HEK293 (cell line): Measurements from ENCODE around the gene ZGLP1.

ENCODE experiments used
- CTCF ChIA-PET: fragments of 350-600 bp; formaldehyde crosslinking; extraction: SDS; loops from one replicate; lab custom pipeline; 2021; ENCODE audit warnings: antibody characterized with exemption; lab: Yijun Ruan, JAX
- POLR2A ChIA-PET: fragments of 300-600 bp; formaldehyde crosslinking; extraction: SDS; loops from one replicate; lab custom pipeline; 2020; ENCODE audit warnings: antibody characterized with exemption, inconsistent platforms; lab: Yijun Ruan, JAX
- H3K27ac ChIP-seq: fragments of 200-500 bp; sonication (Bioruptor generic); 2 replicates; pipeline ENCODE4 v1.5.1; 2014; ENCODE audit warnings: low read depth, low read length, control low read depth, inconsistent platforms; ENCODE audit errors: extremely low read depth
- H3K36me3 ChIP-seq, 2 experiments: fragments of 200-500 bp in 1 of 2; sonication (Bioruptor generic) in 1 of 2; 1 replicate in 1 of 2; 2 replicates in 1 of 2; pipeline ENCODE4 v1.5.1; 2014 to 2017; ENCODE audit warnings: inconsistent platforms in 2 of 2, low read length in 2 of 2; ENCODE audit not compliant: control insufficient read depth in 2 of 2, insufficient read depth in 1 of 2
- H3K4me1 ChIP-seq: fragments of 200-500 bp; sonication (Bioruptor generic); 2 replicates; pipeline ENCODE4 v1.5.1; 2014; ENCODE audit warnings: mild to moderate bottlenecking, low read length, inconsistent platforms; ENCODE audit not compliant: control insufficient read depth, insufficient read depth
- H3K4me3 ChIP-seq: 2 replicates; pipeline ENCODE4 v1.5.1; 2011; ENCODE audit warnings: low read depth, mild to moderate bottlenecking, control low read depth, low read length, moderate library complexity
- H3K9me3 ChIP-seq: fragments of 200-500 bp; sonication (Bioruptor generic); 2 replicates; pipeline ENCODE4 v1.5.1; 2014; ENCODE audit warnings: low read depth, low read length, inconsistent platforms; ENCODE audit not compliant: control insufficient read depth, insufficient read depth
- BCL11A ChIP-seq: fragments of 450-650 bp; formaldehyde crosslinking; IDR thresholded peaks from 2 replicates; pipeline ENCODE4 v1.5.1; 2016; ENCODE audit warnings: low read depth, missing biosample characterization, missing genetic modification characterization
- HOXA7 ChIP-seq: sonication (generic); formaldehyde crosslinking; IDR thresholded peaks from 2 replicates; pipeline ENCODE4 v1.8.1; 2022; ENCODE audit warnings: missing genetic modification reagents, borderline replicate concordance
- KLF1 ChIP-seq: fragments of 450-650 bp; formaldehyde crosslinking; IDR thresholded peaks from 2 replicates; pipeline ENCODE4 v1.5.1; 2016; ENCODE audit warnings: missing biosample characterization, missing genetic modification characterization
- TCF7L2 ChIP-seq: IDR thresholded peaks from 2 replicates; pipeline ENCODE4 v1.6.1; 2011; ENCODE audit warnings: low read depth, mild to moderate bottlenecking, inconsistent platforms, low read length, moderate library complexity, borderline replicate concordance
- ZIC2 ChIP-seq: fragments of 450-650 bp; formaldehyde crosslinking; IDR thresholded peaks from 2 replicates; pipeline ENCODE4 v1.5.1; 2016; ENCODE audit warnings: missing biosample characterization, missing genetic modification characterization
- ZNF132 ChIP-seq: fragments of 450-650 bp; formaldehyde crosslinking; IDR thresholded peaks from 2 replicates; pipeline ENCODE4 v1.5.1; 2017; ENCODE audit warnings: missing biosample characterization, missing genetic modification characterization, borderline replicate concordance
- ZNF202 ChIP-seq: fragments of 450-650 bp; formaldehyde crosslinking; IDR thresholded peaks from 2 replicates; pipeline ENCODE4 v1.5.1; 2016; ENCODE audit warnings: missing biosample characterization, missing genetic modification characterization, borderline replicate concordance
- ZNF292 ChIP-seq: fragments of 450-650 bp; formaldehyde crosslinking; IDR thresholded peaks from 2 replicates; pipeline ENCODE4 v1.5.1; 2016; ENCODE audit warnings: low read depth, missing biosample characterization, missing genetic modification characterization, borderline replicate concordance
- ZNF423 ChIP-seq: fragments of 450-650 bp; formaldehyde crosslinking; IDR thresholded peaks from 2 replicates; pipeline ENCODE4 v1.5.1; 2016; ENCODE audit warnings: missing biosample characterization, missing genetic modification characterization
- ZNF433 ChIP-seq: fragments of 450-650 bp; formaldehyde crosslinking; IDR thresholded peaks from 2 replicates; pipeline ENCODE4 v1.5.1; 2016; ENCODE audit warnings: missing biosample characterization, missing genetic modification characterization, low read depth
- ZNF501 ChIP-seq: fragments of 450-650 bp; formaldehyde crosslinking; IDR thresholded peaks from 2 replicates; pipeline ENCODE4 v1.5.1; 2016; ENCODE audit warnings: missing biosample characterization, missing genetic modification characterization
- ZNF561 ChIP-seq: fragments of 450-650 bp; IDR thresholded peaks from 2 replicates; pipeline ENCODE4 v1.5.1; 2018; ENCODE audit warnings: missing biosample characterization, missing genetic modification characterization, borderline replicate concordance
- ZNF585B ChIP-seq: fragments of 450-650 bp; formaldehyde crosslinking; IDR thresholded peaks from 2 replicates; pipeline ENCODE4 v1.5.1; 2016; ENCODE audit warnings: missing biosample characterization, missing genetic modification characterization
- ZNF624 ChIP-seq: fragments of 450-650 bp; formaldehyde crosslinking; IDR thresholded peaks from 2 replicates; pipeline ENCODE4 v1.5.1; 2017; ENCODE audit warnings: missing biosample characterization, missing genetic modification characterization
- TF ChIP-seq, protein P1 (sequence below): fragments of 450-650 bp; formaldehyde crosslinking; IDR thresholded peaks from 2 replicates; pipeline ENCODE4; 2016; ENCODE audit warnings: missing biosample characterization, missing genetic modification characterization
- TF ChIP-seq, protein P2 (sequence below): fragments of 450-650 bp; formaldehyde crosslinking; IDR thresholded peaks from 2 replicates; pipeline ENCODE4 v1.5.1; 2016; ENCODE audit warnings: missing biosample characterization, missing genetic modification characterization
- TF ChIP-seq, protein P3 (sequence below): fragments of 450-650 bp; formaldehyde crosslinking; IDR thresholded peaks from 2 replicates; pipeline ENCODE4 v1.5.1; 2016; ENCODE audit warnings: missing biosample characterization, missing genetic modification characterization
- TF ChIP-seq, protein P4 (sequence below): fragments of 450-650 bp; formaldehyde crosslinking; IDR thresholded peaks from 2 replicates; pipeline ENCODE4 v1.5.1; 2017; ENCODE audit warnings: missing biosample characterization, missing genetic modification characterization
- TF ChIP-seq, protein P5 (sequence below): fragments of 450-650 bp; formaldehyde crosslinking; IDR thresholded peaks from 2 replicates; pipeline ENCODE4 v1.5.1; 2017; ENCODE audit warnings: missing biosample characterization, missing genetic modification characterization
- TF ChIP-seq, protein P6 (sequence below): fragments of 450-650 bp; formaldehyde crosslinking; IDR thresholded peaks from 2 replicates; pipeline ENCODE4 v1.5.1; 2016; ENCODE audit warnings: missing biosample characterization, missing genetic modification characterization

The ZGLP1 gene

DNA sequence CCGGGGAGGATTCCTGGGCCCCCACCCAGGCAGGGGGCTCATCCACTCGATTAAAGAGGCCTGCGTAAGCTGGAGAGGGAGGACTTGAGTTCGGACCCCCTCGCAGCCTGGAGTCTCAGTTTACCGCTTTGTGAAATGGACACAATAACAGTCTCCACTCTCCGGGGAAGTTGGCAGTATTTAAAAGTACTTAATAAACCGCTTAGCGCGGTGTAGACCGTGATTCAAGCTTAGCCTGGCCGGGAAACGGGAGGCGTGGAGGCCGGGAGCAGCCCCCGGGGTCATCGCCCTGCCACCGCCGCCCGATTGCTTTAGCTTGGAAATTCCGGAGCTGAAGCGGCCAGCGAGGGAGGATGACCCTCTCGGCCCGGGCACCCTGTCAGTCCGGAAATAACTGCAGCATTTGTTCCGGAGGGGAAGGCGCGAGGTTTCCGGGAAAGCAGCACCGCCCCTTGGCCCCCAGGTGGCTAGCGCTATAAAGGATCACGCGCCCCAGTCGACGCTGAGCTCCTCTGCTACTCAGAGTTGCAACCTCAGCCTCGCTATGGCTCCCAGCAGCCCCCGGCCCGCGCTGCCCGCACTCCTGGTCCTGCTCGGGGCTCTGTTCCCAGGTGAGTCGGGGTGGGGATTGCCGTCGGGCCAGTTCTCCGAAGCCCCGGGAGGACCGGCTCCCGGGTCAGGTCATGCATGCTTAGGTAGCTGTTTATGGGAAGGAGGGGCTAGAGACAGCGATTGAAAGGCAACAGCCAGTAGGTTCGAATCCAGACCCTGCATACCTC lies 38.8 kb downstream of the ZGLP1 start, which contains the start of gene ICAM1:
Gene ICAM1, plus strand, starts transcription at position 505 of the 779 bp plus-strand sequence. Its CDS starts 40 bp downstream, at position 545.
- H3K4me3 ChIP-seq, result no peak within 1 kb of the TSS
- POLR2A ChIA-PET, result interaction anchor here (0.5 to 2.5 kb wide), 11 partner anchors 12 to 281 kb away, joined by 3 to 17 read pairs (median 5); partner anchors contain the start of genes FDX2, ICAM5 and TYK2
- CTCF ChIA-PET, result interaction anchor here (0.5 to 9.2 kb wide), 18 partner anchors 9 to 485 kb away, joined by 3 to 170 read pairs (median 4); partner anchors contain the start of genes ICAM5 and TYK2

DNA sequence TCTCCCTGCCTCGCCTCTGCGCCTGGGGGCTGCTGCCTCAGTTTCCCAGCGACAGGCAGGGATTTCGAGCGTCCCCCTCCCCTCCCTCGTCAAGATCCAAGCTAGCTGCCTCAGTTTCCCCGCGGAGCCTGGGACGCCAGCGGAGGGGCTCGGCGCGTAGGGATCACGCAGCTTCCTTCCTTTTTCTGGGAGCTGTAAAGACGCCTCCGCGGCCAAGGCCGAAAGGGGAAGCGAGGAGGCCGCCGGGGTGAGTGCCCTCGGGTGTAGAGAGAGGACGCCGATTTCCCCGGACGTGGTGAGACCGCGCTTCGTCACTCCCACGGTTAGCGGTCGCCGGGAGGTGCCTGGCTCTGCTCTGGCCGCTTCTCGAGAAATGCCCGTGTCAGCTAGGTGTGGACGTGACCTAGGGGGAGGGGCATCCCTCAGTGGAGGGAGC lies 39.4 kb downstream of the ZGLP1 start:
- TF ChIP-seq ZNF423 (tag by site-specific recombination) (no peak), ZNF501 (tag by site-specific recombination) (no peak), ZNF202 (no peak), ZNF624 (tag by site-specific recombination) (no peak), KLF1 (tag by site-specific recombination) (no peak), ZNF561 (tag by site-specific recombination) (no peak), ZNF585B (tag by site-specific recombination) (no peak), ZNF292 (tag by site-specific recombination) (no peak), HOXA7 (no peak), ZNF433 (tag by site-specific recombination) (no peak), TCF7L2 (no peak), ZNF132 (tag by site-specific recombination) (no peak), BCL11A (tag by site-specific recombination) (no peak), ZIC2 (tag by site-specific recombination) (no peak)
- TF ChIP-seq, protein P1, sequence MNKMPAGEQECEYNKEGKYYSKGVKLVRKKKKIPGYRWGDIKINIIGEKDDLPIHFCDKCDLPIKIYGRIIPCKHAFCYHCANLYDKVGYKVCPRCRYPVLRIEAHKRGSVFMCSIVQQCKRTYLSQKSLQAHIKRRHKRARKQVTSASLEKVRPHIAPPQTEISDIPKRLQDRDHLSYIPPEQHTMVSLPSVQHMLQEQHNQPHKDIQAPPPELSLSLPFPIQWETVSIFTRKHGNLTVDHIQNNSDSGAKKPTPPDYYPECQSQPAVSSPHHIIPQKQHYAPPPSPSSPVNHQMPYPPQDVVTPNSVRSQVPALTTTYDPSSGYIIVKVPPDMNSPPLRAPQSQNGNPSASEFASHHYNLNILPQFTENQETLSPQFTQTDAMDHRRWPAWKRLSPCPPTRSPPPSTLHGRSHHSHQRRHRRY (tag by site-specific recombination), result no peak
- TF ChIP-seq, protein P2, sequence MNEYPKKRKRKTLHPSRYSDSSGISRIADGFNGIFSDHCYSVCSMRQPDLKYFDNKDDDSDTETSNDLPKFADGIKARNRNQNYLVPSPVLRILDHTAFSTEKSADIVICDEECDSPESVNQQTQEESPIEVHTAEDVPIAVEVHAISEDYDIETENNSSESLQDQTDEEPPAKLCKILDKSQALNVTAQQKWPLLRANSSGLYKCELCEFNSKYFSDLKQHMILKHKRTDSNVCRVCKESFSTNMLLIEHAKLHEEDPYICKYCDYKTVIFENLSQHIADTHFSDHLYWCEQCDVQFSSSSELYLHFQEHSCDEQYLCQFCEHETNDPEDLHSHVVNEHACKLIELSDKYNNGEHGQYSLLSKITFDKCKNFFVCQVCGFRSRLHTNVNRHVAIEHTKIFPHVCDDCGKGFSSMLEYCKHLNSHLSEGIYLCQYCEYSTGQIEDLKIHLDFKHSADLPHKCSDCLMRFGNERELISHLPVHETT (tag by site-specific recombination), result no peak
- TF ChIP-seq, protein P3, sequence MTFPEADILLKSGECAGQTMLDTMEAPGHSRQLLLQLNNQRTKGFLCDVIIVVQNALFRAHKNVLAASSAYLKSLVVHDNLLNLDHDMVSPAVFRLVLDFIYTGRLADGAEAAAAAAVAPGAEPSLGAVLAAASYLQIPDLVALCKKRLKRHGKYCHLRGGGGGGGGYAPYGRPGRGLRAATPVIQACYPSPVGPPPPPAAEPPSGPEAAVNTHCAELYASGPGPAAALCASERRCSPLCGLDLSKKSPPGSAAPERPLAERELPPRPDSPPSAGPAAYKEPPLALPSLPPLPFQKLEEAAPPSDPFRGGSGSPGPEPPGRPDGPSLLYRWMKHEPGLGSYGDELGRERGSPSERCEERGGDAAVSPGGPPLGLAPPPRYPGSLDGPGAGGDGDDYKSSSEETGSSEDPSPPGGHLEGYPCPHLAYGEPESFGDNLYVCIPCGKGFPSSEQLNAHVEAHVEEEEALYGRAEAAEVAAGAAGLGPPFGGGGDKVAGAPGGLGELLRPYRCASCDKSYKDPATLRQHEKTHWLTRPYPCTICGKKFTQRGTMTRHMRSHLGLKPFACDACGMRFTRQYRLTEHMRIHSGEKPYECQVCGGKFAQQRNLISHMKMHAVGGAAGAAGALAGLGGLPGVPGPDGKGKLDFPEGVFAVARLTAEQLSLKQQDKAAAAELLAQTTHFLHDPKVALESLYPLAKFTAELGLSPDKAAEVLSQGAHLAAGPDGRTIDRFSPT, result no peak
- TF ChIP-seq, protein P4, sequence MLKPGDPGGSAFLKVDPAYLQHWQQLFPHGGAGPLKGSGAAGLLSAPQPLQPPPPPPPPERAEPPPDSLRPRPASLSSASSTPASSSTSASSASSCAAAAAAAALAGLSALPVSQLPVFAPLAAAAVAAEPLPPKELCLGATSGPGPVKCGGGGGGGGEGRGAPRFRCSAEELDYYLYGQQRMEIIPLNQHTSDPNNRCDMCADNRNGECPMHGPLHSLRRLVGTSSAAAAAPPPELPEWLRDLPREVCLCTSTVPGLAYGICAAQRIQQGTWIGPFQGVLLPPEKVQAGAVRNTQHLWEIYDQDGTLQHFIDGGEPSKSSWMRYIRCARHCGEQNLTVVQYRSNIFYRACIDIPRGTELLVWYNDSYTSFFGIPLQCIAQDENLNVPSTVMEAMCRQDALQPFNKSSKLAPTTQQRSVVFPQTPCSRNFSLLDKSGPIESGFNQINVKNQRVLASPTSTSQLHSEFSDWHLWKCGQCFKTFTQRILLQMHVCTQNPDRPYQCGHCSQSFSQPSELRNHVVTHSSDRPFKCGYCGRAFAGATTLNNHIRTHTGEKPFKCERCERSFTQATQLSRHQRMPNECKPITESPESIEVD (tag by site-specific recombination), result no peak
- no peak overlapping the region for H3K27ac ChIP-seq
- CTCF ChIA-PET, result interaction anchor here (0.5 to 9.2 kb wide), 12 partner anchors 9 to 281 kb away, joined by 3 to 170 read pairs (median 6); partner anchors contain the start of genes FDX2, ICAM5, RAVER1 and TYK2
- no peaks in the 10 kb centered on the region for H3K36me3 ChIP-seq
- H3K4me3 ChIP-seq, result no peak overlapping the region
- POLR2A ChIA-PET, result interaction anchor here (0.6 to 2.5 kb wide), 9 partner anchors 19 to 121 kb away, joined by 3 to 17 read pairs (median 5); partner anchors contain the start of genes FDX2, ICAM5 and TYK2
- no peaks in the 10 kb centered on the region for H3K4me1 ChIP-seq
- H3K9me3 ChIP-seq, result no peaks in the 10 kb centered on the region

More for the DNA sequence above, 38.8 kb downstream of the ZGLP1 start, which contains the start of gene ICAM1:
- Histone ChIP-seq H3K36me3 (no peaks in the 10 kb centered on the region), H3K9me3 (no peaks in the 10 kb centered on the region), H3K27ac (no peak within 1 kb of the TSS), H3K4me1 (no peaks in the 10 kb centered on the region)
- TF ChIP-seq, protein P5, sequence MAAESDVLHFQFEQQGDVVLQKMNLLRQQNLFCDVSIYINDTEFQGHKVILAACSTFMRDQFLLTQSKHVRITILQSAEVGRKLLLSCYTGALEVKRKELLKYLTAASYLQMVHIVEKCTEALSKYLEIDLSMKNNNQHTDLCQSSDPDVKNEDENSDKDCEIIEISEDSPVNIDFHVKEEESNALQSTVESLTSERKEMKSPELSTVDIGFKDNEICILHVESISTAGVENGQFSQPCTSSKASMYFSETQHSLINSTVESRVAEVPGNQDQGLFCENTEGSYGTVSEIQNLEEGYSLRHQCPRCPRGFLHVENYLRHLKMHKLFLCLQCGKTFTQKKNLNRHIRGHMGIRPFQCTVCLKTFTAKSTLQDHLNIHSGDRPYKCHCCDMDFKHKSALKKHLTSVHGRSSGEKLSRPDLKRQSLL (tag by site-specific recombination), result 0 out of 2 replicates have a peak, but pooled peaks have one; percentile 9
- TF ChIP-seq, protein P6, sequence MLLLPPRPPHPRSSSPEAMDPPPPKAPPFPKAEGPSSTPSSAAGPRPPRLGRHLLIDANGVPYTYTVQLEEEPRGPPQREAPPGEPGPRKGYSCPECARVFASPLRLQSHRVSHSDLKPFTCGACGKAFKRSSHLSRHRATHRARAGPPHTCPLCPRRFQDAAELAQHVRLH (tag by site-specific recombination), result no peak
